ENCODE measurements around the gene SH3PXD2B. TPM values are rescaled to one million over a fixed set of nuclear protein-coding genes. Genes with fewer than 3 reads are reported as not detected.

SH3PXD2B gene
- total RNA-seq, 2 experiments from 2014 or later, result 0.10 TPM; not detected in 1

DNA sequence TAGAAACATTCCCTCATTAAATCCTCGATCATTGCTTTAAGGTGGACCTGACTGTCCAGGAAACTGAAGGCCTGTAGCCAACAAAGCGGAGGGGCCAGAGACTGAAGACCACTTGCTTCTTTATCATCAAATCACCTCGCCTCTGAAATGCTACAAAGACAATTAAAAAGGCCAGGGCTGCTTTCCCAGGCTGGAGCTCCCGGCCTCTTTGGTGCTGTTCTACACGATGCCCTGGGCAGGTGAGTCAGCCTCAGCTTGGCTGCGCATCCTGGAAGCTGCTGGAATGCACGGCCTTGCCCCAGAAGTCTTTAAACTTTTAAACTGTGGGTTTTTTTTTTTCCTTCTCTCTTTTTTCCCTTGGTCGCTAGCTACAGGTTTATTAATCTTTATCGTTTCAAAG lies 46.5 kb downstream of the SH3PXD2B start:
- H3K79me2 ChIP-seq (ENCODE audit: insufficient read depth, low read depth, low read length), result no peaks in the 10 kb centered on the region
- DNase-seq (ENCODE audit: low spot score), result no peak
- H3K9me3 ChIP-seq (ENCODE audit: low read length), result no peaks in the 10 kb centered on the region
- no peak overlapping the region for H3K4me3 ChIP-seq (ENCODE audit: low read depth, low read length, poor library complexity, severe bottlenecking)
- ChIA-PET POLR2A (interaction anchor here (0.7 kb wide), 1 partner anchor 910 kb away, joined by 5 read pairs; no protein-coding TSS in a partner anchor), CTCF (ENCODE audit: unreplicated experiment) (no interaction called here)
- H3K4me1 ChIP-seq (ENCODE audit: insufficient read depth, low read length, poor library complexity, severe bottlenecking), result no peaks in the 10 kb centered on the region
- intact Hi-C loops (cut with micrococcal nuclease; ENCODE audit: unreplicated experiment), result no loop called here
- no peaks in the 10 kb centered on the region for H3K9me2 ChIP-seq (ENCODE audit: insufficient read depth, low read length)
- no peak overlapping the region for H3K27ac ChIP-seq (ENCODE audit: low read depth, low read length, poor library complexity, severe bottlenecking)
- H2AFZ ChIP-seq (ENCODE audit: low read length), result no peak overlapping the region
- H3K36me3 ChIP-seq (ENCODE audit: insufficient read depth, low read length), result no peaks in the 10 kb centered on the region
- no peak overlapping the region for H3K4me2 ChIP-seq (ENCODE audit: low read length)
- TF ChIP-seq CTCF (conservative IDR thresholded peaks at IDR 0.05; ENCODE audit: low read length), result no peak
- TF ChIP-seq EZH2phosphoT487 (IDR thresholded peaks at IDR 0.05; ENCODE audit: borderline replicate concordance, low read depth, low read length), result no peak
- no peaks in the 10 kb centered on the region for H4K20me1 ChIP-seq (ENCODE audit: insufficient read depth, low read length)
- no TSS peak for BruUV-seq (replicated peaks)

GRCh38 chr5:172407241-172407691 lies 47.1 kb downstream of the SH3PXD2B start:
- H3K79me2 ChIP-seq (ENCODE audit: insufficient read depth, low read depth, low read length), result no peaks in the 10 kb centered on the region
- H3K9me2 ChIP-seq (ENCODE audit: insufficient read depth, low read length), result no peaks in the 10 kb centered on the region
- POLR2A ChIA-PET, result no interaction called here
- H3K9me3 ChIP-seq (ENCODE audit: low read length), result no peaks in the 10 kb centered on the region
- no peaks in the 10 kb centered on the region for H3K4me1 ChIP-seq (ENCODE audit: insufficient read depth, low read length, poor library complexity, severe bottlenecking)
- no peak overlapping the region for H2AFZ ChIP-seq (ENCODE audit: low read length)
- no TSS peak for BruUV-seq (replicated peaks)
- H3K4me3 ChIP-seq (ENCODE audit: low read depth, low read length, poor library complexity, severe bottlenecking), result no peak overlapping the region
- H4K20me1 ChIP-seq (ENCODE audit: insufficient read depth, low read length), result no peaks in the 10 kb centered on the region
- H3K4me2 ChIP-seq (ENCODE audit: low read length), result no peak overlapping the region
- H3K36me3 ChIP-seq (ENCODE audit: insufficient read depth, low read length), result no peaks in the 10 kb centered on the region
- intact Hi-C loops (cut with micrococcal nuclease; ENCODE audit: unreplicated experiment), result no loop called here
- no peak for DNase-seq (ENCODE audit: low spot score)
- H3K27ac ChIP-seq (ENCODE audit: low read depth, low read length, poor library complexity, severe bottlenecking), result no peak overlapping the region
- CTCF ChIA-PET (ENCODE audit: unreplicated experiment), result no interaction called here
- no peak for TF ChIP-seq EZH2phosphoT487 (IDR thresholded peaks at IDR 0.05; ENCODE audit: borderline replicate concordance, low read depth, low read length)
- no peak for TF ChIP-seq CTCF (conservative IDR thresholded peaks at IDR 0.05; ENCODE audit: low read length)

DNA sequence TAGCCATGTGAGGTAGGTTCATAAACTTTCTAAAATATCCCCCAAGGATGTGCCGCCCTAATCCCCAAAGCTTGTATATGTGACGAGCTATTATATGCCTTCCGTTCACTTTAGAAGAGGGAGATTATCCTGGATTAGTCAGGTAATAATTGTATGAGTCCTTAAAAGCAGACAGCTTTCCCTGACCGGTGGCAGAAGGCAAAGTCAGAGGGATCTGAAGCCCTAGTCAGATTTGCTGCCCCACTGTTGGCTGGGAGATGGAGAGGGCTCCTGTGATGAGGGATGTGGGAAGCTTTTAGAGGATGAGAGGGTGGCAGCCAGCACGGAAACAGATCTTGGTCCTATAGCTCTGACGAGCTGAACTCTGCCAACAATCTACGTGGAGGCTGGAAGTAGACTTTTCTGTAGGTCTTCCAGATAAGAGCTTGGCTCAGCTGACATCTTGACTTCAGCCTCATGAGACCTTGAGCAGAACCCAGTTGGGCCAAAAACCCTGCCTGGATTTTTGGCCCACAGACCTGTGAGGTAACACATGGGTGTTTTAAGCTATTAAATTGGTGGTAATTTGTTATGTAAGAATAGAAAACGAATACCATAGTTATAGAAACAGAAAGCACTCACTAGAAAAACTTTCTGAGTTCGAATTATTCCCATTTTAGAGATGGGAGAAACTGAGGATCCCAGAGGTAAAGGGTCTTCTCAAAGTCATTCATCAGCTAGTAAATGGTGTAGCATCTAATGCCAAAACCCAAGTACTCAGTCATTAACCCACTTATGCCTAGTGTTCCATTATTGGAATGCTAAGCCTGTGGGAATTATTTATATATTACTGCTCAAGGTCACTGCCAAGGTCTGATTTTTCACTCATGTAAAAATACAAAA lies 48.9 kb downstream of the SH3PXD2B start:
- Histone ChIP-seq H3K27ac (ENCODE audit: low read depth, low read length, poor library complexity, severe bottlenecking) (no peak overlapping the region), H3K4me2 (ENCODE audit: low read length) (no peak overlapping the region), H3K36me3 (ENCODE audit: insufficient read depth, low read length) (no peaks in the 10 kb centered on the region), H3K4me1 (ENCODE audit: insufficient read depth, low read length, poor library complexity, severe bottlenecking) (no peaks in the 10 kb centered on the region), H3K4me3 (ENCODE audit: low read depth, low read length, poor library complexity, severe bottlenecking) (no peak overlapping the region), H3K79me2 (ENCODE audit: insufficient read depth, low read depth, low read length) (no peaks in the 10 kb centered on the region), H2AFZ (ENCODE audit: low read length) (no peak overlapping the region), H3K9me2 (ENCODE audit: insufficient read depth, low read length) (no peaks in the 10 kb centered on the region), H4K20me1 (ENCODE audit: insufficient read depth, low read length) (no peaks in the 10 kb centered on the region), H3K9me3 (ENCODE audit: low read length) (no peaks in the 10 kb centered on the region)
- intact Hi-C loops (cut with micrococcal nuclease; ENCODE audit: unreplicated experiment), result no loop called here
- CTCF ChIA-PET (ENCODE audit: unreplicated experiment), result no interaction called here
- BruUV-seq (replicated peaks), result no TSS peak
- POLR2A ChIA-PET, result interaction anchor here (0.9 kb wide), 1 partner anchor 87 kb away, joined by 3 read pairs; no protein-coding TSS in a partner anchor
- TF ChIP-seq EZH2phosphoT487 (IDR thresholded peaks at IDR 0.05; ENCODE audit: borderline replicate concordance, low read depth, low read length) (no peak), CTCF (conservative IDR thresholded peaks at IDR 0.05; ENCODE audit: low read length) (no peak)
- DNase-seq (ENCODE audit: low spot score), result no peak
